HG03439 (cell line): Measurements from ENCODE around the gene SPATA6.
"Not testable (repeated sequence)": the region's sequence is repeated elsewhere in the genome, so short reads cannot be mapped to it uniquely, and the experiment has no call there.

Source experiments
- ATAC-seq: cut with Tn5 transposase; IDR thresholded peaks from one replicate; pipeline ENCODE4 v1.9.1; 2021; ENCODE audit warnings: mild to moderate bottlenecking, moderate library complexity; ENCODE audit not compliant: unreplicated experiment

The SPATA6 gene

GRCh38 chr1:48466594-48466993, 5.4 kb downstream of the SPATA6 start:
- no peak for ATAC-seq

DNA sequence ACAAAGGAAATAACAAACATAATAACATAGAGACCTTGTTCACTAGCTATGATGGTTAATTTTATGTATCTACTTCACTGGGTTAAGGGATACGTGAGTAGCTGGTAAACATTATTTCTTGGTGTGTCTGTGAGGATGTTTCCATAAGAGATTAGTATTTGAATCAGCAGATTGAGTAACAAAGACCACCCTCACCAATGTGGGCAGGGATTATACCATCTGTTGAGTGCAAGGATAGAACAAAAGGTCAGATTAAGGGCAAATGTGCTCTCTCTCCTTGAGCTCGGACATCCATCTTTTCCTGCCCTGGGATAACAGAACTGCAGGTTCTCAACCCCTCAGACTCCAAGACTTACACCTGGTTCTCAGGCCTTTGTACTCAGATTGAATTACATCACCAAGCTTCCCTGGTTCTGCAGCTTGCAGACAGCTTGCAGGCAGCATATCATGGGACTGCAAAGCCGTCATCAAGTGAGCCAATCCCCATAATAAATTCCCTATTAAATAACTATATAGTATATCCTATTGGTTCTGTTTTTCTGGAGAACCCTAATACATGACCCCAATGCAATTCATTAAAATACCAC, 9.2 kb downstream of the SPATA6 start:
- no peak for ATAC-seq

DNA sequence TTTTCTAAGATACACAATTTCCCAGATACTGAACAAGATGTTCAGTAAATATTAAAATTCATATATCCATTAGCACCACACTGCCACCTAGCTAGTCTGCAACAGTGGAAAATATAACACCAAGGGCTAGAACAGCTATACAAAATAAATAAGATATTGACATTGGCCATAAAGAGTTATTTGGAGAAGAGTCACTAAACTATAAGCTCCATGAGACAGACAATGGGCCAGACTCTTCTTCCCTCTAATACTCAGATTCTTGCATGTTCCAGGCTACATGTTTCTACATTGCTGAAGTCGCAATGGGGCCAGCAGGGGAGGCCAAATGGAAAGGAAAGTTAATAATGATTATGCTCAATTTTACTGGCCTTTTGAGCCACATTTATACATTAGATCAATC, 21.5 kb downstream of the SPATA6 start:
- no peak for ATAC-seq

GRCh38 chr1:48448932-48449331, 23.1 kb downstream of the SPATA6 start:
- no peak for ATAC-seq

DNA sequence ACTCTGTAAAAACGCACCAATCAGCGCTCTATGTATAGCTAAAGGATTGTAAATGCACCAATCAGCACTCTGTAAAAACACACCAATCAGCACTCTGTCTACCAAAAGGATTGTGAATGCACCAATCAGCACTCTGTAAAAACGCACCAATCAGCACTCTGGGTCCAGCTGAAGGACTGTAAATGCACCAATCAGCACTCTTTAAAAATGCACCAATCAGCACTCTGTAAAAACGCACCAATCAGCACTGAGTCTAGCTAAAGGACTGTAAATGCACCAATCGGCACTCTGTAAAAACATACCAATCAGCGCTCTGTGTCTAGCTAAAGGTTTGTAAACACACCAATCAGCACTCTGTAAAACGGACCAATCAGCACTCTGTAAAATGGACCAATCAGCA, 27.8 kb downstream of the SPATA6 start:
- not testable (repeated sequence) for ATAC-seq

DNA sequence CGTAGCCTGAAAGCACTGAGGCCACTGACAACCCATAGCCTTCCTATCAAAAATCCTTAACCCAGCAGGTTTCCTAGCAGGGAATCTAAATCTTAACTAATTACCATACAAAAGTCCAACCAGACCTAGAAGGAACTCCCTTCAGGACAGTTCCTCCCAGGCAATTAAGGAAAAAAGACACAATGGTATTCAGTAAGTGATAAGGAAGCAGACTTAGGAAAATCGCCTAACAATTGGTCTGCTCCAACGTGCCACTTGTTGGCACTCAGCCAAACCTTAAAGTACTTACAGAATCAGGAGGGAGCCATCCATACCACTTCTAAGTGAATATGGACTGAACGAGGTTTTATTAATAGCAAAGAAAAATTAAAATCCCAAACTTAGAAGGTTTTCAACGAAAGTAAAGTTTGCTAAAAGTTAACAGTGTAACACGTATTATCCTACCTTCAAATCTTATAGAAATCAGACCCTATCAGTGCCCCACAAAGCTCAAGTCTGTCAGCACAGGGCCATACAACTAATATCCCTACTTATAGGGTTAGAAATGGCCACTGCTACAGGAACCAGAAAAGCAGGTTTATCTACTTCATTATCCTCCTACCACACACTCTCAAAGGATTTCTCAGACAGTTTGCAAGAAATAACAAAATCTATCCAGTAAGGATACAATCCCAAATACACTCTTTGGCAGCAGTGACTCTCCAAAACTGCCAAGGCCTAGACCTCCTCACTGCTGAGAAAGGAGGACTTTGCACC, 29.0 kb downstream of the SPATA6 start:
- ATAC-seq, result no peak

DNA sequence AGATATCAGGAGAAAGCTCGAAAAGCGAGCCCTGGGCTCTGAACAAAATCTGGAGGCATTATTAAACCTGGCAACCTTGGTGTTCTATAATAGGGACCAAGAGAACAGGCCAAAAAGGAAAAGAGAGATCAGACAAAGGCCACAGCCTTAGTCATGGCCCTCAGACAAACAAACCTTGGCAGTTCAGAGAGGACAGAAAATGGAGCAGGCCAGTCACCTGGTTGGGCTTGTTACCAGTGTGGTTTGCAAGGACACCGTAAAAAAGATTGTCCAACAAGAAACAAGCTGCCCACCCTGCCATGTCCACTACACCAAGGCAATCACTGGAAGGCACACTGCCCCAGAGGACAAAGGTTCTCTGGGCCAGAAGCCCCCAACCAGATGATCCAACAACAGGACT, 31.2 kb downstream of the SPATA6 start:
- ATAC-seq, result not testable (repeated sequence)

DNA sequence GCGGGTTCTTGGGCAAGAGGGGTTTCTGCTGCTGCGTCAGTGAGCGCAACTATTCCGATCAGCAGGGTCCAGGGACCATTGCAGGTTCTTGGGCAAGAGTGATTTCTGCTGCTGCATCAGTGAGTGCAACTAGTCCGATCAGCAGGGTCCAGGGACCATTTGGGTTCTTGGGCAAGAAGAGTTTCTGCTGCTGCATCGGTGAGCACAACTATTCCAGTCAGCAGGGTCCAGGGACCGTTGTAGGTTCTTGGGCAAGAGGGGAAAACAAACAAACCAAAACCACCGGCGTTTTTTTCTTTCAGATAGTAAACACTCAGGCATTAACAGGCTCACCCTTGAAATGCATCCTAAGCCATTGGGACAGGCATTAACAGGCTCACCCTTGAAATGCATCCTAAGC, 32.6 kb downstream of the SPATA6 start:
- no peak for ATAC-seq

DNA sequence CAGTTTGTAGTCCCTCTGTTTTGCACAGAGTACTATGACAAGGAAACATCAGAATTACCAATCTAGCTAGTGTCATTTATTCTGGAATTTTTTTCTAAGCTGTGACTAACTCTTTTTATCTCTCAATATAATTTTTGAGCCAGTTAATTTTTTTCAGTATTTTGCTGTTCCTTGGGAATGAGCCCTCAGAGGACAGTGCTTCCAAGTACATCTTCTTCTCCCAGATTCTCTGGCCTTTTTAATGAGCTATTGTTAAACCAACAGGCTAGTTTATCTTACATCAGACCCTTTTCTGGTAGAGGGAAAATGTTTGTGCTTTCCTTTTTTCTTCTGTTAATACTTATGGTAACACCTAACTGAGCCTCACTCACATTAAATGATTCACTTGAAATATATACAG, 34.6 kb downstream of the SPATA6 start:
- ATAC-seq, result not testable (repeated sequence)

DNA sequence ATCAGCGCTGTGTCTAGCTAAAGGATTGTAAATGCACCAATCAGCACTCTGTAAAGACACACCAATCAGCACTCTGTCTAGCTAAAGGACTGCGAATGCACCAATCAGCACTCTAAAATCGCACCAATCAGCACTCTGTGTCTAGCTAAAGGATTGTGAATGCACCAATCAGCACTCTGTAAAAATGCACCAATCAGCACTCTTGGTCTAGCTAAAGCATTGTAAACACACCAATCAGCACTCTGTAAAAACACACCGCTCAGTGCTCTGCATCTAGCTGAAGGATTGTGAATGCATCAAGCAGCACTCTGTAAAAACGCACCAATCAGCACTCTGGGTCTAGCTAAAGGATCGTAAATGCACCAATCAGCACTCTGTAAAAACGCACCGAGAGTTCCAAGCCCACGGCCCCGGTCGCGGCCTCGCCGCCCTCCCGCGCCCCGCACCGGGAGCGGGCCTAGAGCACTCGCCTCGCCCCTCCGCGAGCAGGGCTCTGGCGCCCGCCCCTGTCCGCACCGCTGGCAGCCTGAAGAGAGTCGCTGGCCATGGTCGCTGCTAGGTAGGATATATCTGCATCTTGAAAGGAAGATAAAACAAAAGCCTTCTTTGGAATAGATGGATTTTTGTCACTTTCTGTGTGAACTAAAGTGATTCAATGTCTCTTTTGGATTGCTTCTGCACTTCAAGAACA, 36.5 kb downstream of the SPATA6 start:
- not testable (repeated sequence) for ATAC-seq

GRCh38 chr1:48430832-48431231, 41.2 kb downstream of the SPATA6 start:
- no peak for ATAC-seq

DNA sequence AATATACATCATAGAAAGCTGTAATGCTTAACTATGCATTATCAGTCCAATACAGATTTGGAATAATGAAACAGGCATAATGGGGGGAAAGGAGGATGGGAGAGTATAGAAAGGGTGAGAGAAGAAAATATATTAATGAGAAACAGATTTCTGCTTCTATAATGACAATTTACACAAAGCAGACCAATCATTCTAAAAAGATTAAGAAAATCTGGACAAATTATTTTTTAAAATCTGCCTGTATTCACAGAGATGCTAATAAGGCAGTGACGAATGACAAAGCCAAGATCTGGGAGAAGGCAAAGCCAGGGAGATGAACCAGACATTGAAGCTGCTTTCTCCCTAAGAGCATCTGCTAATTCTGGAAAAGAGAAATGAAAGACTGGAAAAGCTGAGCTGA, 50.0 kb downstream of the SPATA6 start:
- ATAC-seq, result no peak

DNA sequence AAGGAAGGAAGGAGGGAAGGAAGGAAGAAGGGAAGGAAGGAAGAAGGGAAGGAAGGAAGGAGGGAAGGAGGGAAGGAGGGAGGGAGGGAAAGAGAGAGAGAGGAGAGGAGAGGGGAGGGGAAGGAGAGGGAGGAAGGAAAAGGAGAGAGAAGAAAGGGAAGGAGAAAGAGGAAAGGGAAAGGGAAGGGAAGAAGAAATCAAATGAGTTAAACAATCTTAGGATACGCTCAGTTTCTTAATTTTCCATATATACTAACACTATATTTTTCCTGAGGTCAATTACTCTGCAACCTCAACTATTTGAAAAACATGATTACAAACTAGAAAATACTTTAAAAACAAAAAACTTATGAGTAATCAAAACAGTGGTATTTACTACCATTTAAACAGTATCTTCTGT, 53.3 kb downstream of the SPATA6 start:
- no peak for ATAC-seq

GRCh38 chr1:48415050-48415449, 57.0 kb downstream of the SPATA6 start:
- ATAC-seq, result no peak

DNA sequence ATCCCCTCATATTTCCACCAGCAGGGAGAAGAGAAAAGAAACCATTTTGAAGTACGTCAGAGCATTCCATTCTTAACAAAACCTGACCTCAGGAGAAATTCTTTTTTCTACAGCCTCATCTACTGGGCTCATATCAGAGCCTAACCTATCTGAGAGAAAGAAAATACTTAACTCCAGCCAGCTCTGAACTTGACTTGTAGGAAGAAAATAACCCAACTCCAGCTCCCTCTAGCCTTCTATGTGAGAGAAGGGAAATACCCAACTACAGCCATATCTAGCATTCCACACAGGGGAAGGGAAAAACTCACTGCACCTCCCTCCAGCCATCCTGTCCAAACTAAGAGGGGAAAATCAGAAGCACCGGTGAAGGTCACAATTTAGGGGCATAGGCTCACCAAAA, 57.7 kb downstream of the SPATA6 start:
- ATAC-seq, result no peak

DNA sequence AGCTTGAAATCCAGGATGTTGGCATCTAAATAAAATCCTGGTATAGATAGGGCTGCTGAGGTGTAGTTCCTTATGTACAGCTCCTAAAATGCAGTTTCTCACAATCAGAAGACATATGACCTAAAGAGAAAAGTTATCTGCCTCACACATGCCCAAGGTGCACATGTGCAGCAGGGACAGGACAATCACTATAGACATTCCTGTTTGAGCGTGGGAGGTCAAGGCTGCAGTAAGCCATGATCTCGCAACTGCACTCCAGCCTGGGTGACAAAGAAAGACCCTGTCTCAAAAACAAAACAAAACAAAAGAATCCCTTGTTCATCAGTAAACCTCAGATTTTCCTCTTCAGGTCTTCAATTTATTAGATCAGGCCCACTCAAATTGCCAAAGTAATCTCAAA, 66.1 kb downstream of the SPATA6 start:
- no peak for ATAC-seq

DNA sequence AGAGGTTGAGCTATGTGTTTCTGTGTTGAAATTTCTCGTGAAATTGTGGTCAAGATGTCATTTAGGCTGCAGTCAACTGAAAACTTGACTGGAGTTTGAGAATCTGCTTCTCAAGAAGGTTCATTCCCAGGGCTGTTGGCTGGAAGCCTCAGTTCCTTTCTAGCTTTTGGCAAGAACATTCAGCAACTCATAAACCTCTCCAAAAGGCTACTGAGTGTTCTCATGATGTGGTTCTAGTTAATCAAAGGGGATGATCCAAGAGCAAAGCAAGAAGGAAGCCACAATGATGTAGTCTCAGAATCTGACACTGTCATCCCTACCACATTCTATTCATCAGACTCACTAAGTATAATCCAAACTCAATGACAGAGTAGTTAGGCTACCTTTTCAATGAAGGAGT, 66.6 kb downstream of the SPATA6 start:
- ATAC-seq, result no peak

- ATAC-seq, result no peak
Observed at GRCh38 chr1:48402599-48402998, 69.4 kb downstream of the SPATA6 start.

- ATAC-seq, result no peak
Observed at GRCh38 chr1:48396208-48396607, 75.8 kb downstream of the SPATA6 start.

- no peak for ATAC-seq
Observed at GRCh38 chr1:48391926-48392325, 80.1 kb downstream of the SPATA6 start.

GRCh38 chr1:48387409-48387808, 84.6 kb downstream of the SPATA6 start:
- no peak for ATAC-seq

DNA sequence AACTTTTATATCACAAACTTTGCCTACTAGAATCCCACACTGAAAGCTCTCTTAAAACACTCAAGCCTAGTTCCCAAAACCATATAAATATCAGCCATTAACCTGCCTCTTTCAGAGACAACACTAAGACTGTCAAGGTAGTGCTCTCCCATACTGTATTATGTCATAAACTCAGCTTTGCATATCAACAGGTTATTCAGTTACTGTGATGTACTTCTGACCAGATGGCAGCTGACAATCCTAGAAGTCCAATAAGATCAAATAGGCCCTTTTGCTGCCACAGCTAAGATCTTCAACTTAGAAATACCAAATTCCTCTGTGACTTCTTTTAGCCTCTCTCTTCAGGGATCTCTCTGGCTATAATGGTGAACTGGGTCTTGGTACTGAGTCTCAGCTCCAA, 97.2 kb downstream of the SPATA6 start:
- no peak for ATAC-seq
